Measurements from ENCODE around the gene SH3GL2.

The SH3GL2 gene

GRCh38 chr9:17726298-17726697 is 147.4 kb downstream of the SH3GL2 start:
- no peaks in the 10 kb centered on the region for H3K9me3 ChIP-seq (ENCODE audit: control insufficient read depth, insufficient read depth, low read length)
- H3K9ac ChIP-seq (ENCODE audit: low read depth, low read length), result no peak overlapping the region
- H3K4me1 ChIP-seq (ENCODE audit: insufficient read depth, low read length), result no peaks in the 10 kb centered on the region
- no peaks in the 10 kb centered on the region for H3K36me3 ChIP-seq (ENCODE audit: insufficient read depth, low read length)

GRCh38 chr9:17730899-17731298 is 152.0 kb downstream of the SH3GL2 start:
- Histone ChIP-seq H3K9me3 (ENCODE audit: control insufficient read depth, insufficient read depth, low read length) (no peaks in the 10 kb centered on the region), H3K9ac (ENCODE audit: low read depth, low read length) (no peak overlapping the region), H3K36me3 (ENCODE audit: insufficient read depth, low read length) (no peaks in the 10 kb centered on the region), H3K4me1 (ENCODE audit: insufficient read depth, low read length) (no peaks in the 10 kb centered on the region)

- Histone ChIP-seq H3K36me3 (ENCODE audit: insufficient read depth, low read length) (no peaks in the 10 kb centered on the region), H3K4me1 (ENCODE audit: insufficient read depth, low read length) (no peaks in the 10 kb centered on the region), H3K9ac (ENCODE audit: low read depth, low read length) (no peak overlapping the region), H3K9me3 (ENCODE audit: control insufficient read depth, insufficient read depth, low read length) (no peaks in the 10 kb centered on the region)
These were observed 152.4 kb downstream of the SH3GL2 start for GRCh38 chr9:17731308-17731707.

GRCh38 chr9:17734674-17735073 is 155.8 kb downstream of the SH3GL2 start:
- Histone ChIP-seq H3K4me1 (ENCODE audit: insufficient read depth, low read length) (no peaks in the 10 kb centered on the region), H3K9ac (ENCODE audit: low read depth, low read length) (no peak overlapping the region), H3K9me3 (ENCODE audit: control insufficient read depth, insufficient read depth, low read length) (no peaks in the 10 kb centered on the region), H3K36me3 (ENCODE audit: insufficient read depth, low read length) (no peaks in the 10 kb centered on the region)

- Histone ChIP-seq H3K4me1 (ENCODE audit: insufficient read depth, low read length) (no peaks in the 10 kb centered on the region), H3K36me3 (ENCODE audit: insufficient read depth, low read length) (no peaks in the 10 kb centered on the region), H3K9me3 (ENCODE audit: control insufficient read depth, insufficient read depth, low read length) (no peaks in the 10 kb centered on the region), H3K9ac (ENCODE audit: low read depth, low read length) (no peak overlapping the region)
These were observed 157.0 kb downstream of the SH3GL2 start for GRCh38 chr9:17735859-17736258.

- H3K36me3 ChIP-seq (ENCODE audit: insufficient read depth, low read length), result no peaks in the 10 kb centered on the region
- H3K9me3 ChIP-seq (ENCODE audit: control insufficient read depth, insufficient read depth, low read length), result no peaks in the 10 kb centered on the region
- H3K4me1 ChIP-seq (ENCODE audit: insufficient read depth, low read length), result no peaks in the 10 kb centered on the region
- no peak overlapping the region for H3K9ac ChIP-seq (ENCODE audit: low read depth, low read length)
These were observed 160.2 kb downstream of the SH3GL2 start for GRCh38 chr9:17739022-17739421.

- Histone ChIP-seq H3K9me3 (ENCODE audit: control insufficient read depth, insufficient read depth, low read length) (no peaks in the 10 kb centered on the region), H3K9ac (ENCODE audit: low read depth, low read length) (no peak overlapping the region), H3K36me3 (ENCODE audit: insufficient read depth, low read length) (no peaks in the 10 kb centered on the region), H3K4me1 (ENCODE audit: insufficient read depth, low read length) (no peaks in the 10 kb centered on the region)
These were observed 160.9 kb downstream of the SH3GL2 start for GRCh38 chr9:17739736-17740135.

- H3K36me3 ChIP-seq (ENCODE audit: insufficient read depth, low read length), result no peaks in the 10 kb centered on the region
- no peaks in the 10 kb centered on the region for H3K9me3 ChIP-seq (ENCODE audit: control insufficient read depth, insufficient read depth, low read length)
- no peaks in the 10 kb centered on the region for H3K4me1 ChIP-seq (ENCODE audit: insufficient read depth, low read length)
- no peak overlapping the region for H3K9ac ChIP-seq (ENCODE audit: low read depth, low read length)
These were observed 163.2 kb downstream of the SH3GL2 start for GRCh38 chr9:17742067-17742466.

- Histone ChIP-seq H3K9ac (ENCODE audit: low read depth, low read length) (no peak overlapping the region), H3K4me1 (ENCODE audit: insufficient read depth, low read length) (no peaks in the 10 kb centered on the region), H3K9me3 (ENCODE audit: control insufficient read depth, insufficient read depth, low read length) (no peaks in the 10 kb centered on the region), H3K36me3 (ENCODE audit: insufficient read depth, low read length) (no peaks in the 10 kb centered on the region)
These were observed 165.9 kb downstream of the SH3GL2 start for GRCh38 chr9:17744786-17745185.

GRCh38 chr9:17750269-17750668 is 171.4 kb downstream of the SH3GL2 start:
- Histone ChIP-seq H3K36me3 (ENCODE audit: insufficient read depth, low read length) (no peaks in the 10 kb centered on the region), H3K4me1 (ENCODE audit: insufficient read depth, low read length) (no peaks in the 10 kb centered on the region), H3K9me3 (ENCODE audit: control insufficient read depth, insufficient read depth, low read length) (no peaks in the 10 kb centered on the region), H3K9ac (ENCODE audit: low read depth, low read length) (no peak overlapping the region)

GRCh38 chr9:17751486-17751885 is 172.6 kb downstream of the SH3GL2 start:
- Histone ChIP-seq H3K36me3 (ENCODE audit: insufficient read depth, low read length) (no peaks in the 10 kb centered on the region), H3K4me1 (ENCODE audit: insufficient read depth, low read length) (no peaks in the 10 kb centered on the region), H3K9me3 (ENCODE audit: control insufficient read depth, insufficient read depth, low read length) (no peaks in the 10 kb centered on the region), H3K9ac (ENCODE audit: low read depth, low read length) (no peak overlapping the region)

- Histone ChIP-seq H3K9ac (ENCODE audit: low read depth, low read length) (no peak overlapping the region), H3K36me3 (ENCODE audit: insufficient read depth, low read length) (no peaks in the 10 kb centered on the region), H3K9me3 (ENCODE audit: control insufficient read depth, insufficient read depth, low read length) (no peaks in the 10 kb centered on the region), H3K4me1 (ENCODE audit: insufficient read depth, low read length) (no peaks in the 10 kb centered on the region)
These were observed 173.2 kb downstream of the SH3GL2 start for GRCh38 chr9:17752021-17752420.

- Histone ChIP-seq H3K4me1 (ENCODE audit: insufficient read depth, low read length) (no peaks in the 10 kb centered on the region), H3K36me3 (ENCODE audit: insufficient read depth, low read length) (no peaks in the 10 kb centered on the region), H3K9ac (ENCODE audit: low read depth, low read length) (no peak overlapping the region), H3K9me3 (ENCODE audit: control insufficient read depth, insufficient read depth, low read length) (no peaks in the 10 kb centered on the region)
These were observed 178.9 kb downstream of the SH3GL2 start for GRCh38 chr9:17757816-17758215.

- Histone ChIP-seq H3K4me1 (ENCODE audit: insufficient read depth, low read length) (no peaks in the 10 kb centered on the region), H3K9ac (ENCODE audit: low read depth, low read length) (no peak overlapping the region), H3K9me3 (ENCODE audit: control insufficient read depth, insufficient read depth, low read length) (no peaks in the 10 kb centered on the region)
These were observed 181.4 kb downstream of the SH3GL2 start for GRCh38 chr9:17760250-17760649.

GRCh38 chr9:17761984-17762676 is 183.3 kb downstream of the SH3GL2 start:
- Histone ChIP-seq H3K4me1 (ENCODE audit: insufficient read depth, low read length) (no peaks in the 10 kb centered on the region), H3K36me3 (ENCODE audit: insufficient read depth, low read length) (no peaks in the 10 kb centered on the region), H3K9ac (ENCODE audit: low read depth, low read length) (no peak overlapping the region), H3K9me3 (ENCODE audit: control insufficient read depth, insufficient read depth, low read length) (no peaks in the 10 kb centered on the region)

More at GRCh38 chr9:17760250-17760649, 181.4 kb downstream of the SH3GL2 start:
- no peaks in the 10 kb centered on the region for H3K36me3 ChIP-seq (ENCODE audit: insufficient read depth, low read length)

Measured in ES-I3 (cell line).